ENCODE data around the gene CUEDC1. TPM values are rescaled to one million over a fixed set of nuclear protein-coding genes. Genes with fewer than 3 reads are reported as not detected.

The CUEDC1 gene
- total and polyA plus RNA-seq, 2 of the 13 experiments (the other 11 are each of a cell fraction or from before 2014, with no cell fraction given), result 7.4 to 12.9 TPM

GRCh38 chr17:57938061-57938502 lies 17.1 kb downstream of the CUEDC1 start (continued):
- TF ChIP-seq ZBTB7B (CRISPR knock-in tag; IDR thresholded peaks at IDR 0.05) (peak; percentile 42; the same call in 1 of the 2 replicates), KIAA2018 (CRISPR knock-in tag; IDR thresholded peaks at IDR 0.05; ENCODE audit: borderline replicate concordance) (no peak), PRMT3 (CRISPR knock-in tag; IDR thresholded peaks at IDR 0.05; ENCODE audit: borderline replicate concordance, low read depth) (no peak), FOXP4 (CRISPR knock-in tag; IDR thresholded peaks at IDR 0.05) (peak; percentile 89), DR1 (CRISPR knock-in tag; IDR thresholded peaks at IDR 0.05) (no peak), ZKSCAN1 (IDR thresholded peaks at IDR 0.05; ENCODE audit: low read length) (no peak), MAFK (conservative IDR thresholded peaks at IDR 0.05 in 1 of 2, IDR thresholded peaks at IDR 0.05 in 1 of 2; ENCODE audit: low read length in 2 of 2) (peak in 1 of 2 experiments; percentile 74; a peak in 3 of 4 replicates), HINFP (CRISPR knock-in tag; IDR thresholded peaks at IDR 0.05; ENCODE audit: low read depth) (no peak)
- TF ChIP-seq, protein P1, sequence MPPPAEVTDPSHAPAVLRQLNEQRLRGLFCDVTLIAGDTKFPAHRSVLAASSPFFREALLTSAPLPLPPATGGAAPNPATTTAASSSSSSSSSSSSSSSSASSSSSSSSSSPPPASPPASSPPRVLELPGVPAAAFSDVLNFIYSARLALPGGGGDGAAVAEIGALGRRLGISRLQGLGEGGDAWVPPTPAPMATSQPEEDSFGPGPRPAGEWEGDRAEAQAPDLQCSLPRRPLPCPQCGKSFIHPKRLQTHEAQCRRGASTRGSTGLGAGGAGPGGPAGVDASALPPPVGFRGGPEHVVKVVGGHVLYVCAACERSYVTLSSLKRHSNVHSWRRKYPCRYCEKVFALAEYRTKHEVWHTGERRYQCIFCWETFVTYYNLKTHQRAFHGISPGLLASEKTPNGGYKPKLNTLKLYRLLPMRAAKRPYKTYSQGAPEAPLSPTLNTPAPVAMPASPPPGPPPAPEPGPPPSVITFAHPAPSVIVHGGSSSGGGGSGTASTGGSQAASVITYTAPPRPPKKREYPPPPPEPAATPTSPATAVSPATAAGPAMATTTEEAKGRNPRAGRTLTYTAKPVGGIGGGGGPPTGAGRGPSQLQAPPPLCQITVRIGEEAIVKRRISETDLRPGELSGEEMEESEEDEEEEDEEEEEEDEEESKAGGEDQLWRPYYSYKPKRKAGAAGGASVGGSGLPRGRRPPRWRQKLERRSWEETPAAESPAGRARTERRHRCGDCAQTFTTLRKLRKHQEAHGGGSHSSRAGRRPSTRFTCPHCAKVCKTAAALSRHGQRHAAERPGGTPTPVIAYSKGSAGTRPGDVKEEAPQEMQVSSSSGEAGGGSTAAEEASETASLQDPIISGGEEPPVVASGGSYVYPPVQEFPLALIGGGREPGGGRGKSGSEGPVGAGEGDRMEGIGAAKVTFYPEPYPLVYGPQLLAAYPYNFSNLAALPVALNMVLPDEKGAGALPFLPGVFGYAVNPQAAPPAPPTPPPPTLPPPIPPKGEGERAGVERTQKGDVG (CRISPR knock-in tag; IDR thresholded peaks at IDR 0.05; ENCODE audit: borderline replicate concordance), result no peak
- TF ChIP-seq, protein P2, sequence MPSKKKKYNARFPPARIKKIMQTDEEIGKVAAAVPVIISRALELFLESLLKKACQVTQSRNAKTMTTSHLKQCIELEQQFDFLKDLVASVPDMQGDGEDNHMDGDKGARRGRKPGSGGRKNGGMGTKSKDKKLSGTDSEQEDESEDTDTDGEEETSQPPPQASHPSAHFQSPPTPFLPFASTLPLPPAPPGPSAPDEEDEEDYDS (CRISPR knock-in tag; IDR thresholded peaks at IDR 0.05), result no peak; the same call in none of the 2 replicates
- TF ChIP-seq, protein P3, sequence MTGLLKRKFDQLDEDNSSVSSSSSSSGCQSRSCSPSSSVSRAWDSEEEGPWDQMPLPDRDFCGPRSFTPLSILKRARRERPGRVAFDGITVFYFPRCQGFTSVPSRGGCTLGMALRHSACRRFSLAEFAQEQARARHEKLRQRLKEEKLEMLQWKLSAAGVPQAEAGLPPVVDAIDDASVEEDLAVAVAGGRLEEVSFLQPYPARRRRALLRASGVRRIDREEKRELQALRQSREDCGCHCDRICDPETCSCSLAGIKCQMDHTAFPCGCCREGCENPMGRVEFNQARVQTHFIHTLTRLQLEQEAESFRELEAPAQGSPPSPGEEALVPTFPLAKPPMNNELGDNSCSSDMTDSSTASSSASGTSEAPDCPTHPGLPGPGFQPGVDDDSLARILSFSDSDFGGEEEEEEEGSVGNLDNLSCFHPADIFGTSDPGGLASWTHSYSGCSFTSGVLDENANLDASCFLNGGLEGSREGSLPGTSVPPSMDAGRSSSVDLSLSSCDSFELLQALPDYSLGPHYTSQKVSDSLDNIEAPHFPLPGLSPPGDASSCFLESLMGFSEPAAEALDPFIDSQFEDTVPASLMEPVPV (CRISPR knock-in tag; IDR thresholded peaks at IDR 0.05), result no peak

Measured in HepG2 (cell line).